ENCODE measurements around the gene RINL.

DNA sequence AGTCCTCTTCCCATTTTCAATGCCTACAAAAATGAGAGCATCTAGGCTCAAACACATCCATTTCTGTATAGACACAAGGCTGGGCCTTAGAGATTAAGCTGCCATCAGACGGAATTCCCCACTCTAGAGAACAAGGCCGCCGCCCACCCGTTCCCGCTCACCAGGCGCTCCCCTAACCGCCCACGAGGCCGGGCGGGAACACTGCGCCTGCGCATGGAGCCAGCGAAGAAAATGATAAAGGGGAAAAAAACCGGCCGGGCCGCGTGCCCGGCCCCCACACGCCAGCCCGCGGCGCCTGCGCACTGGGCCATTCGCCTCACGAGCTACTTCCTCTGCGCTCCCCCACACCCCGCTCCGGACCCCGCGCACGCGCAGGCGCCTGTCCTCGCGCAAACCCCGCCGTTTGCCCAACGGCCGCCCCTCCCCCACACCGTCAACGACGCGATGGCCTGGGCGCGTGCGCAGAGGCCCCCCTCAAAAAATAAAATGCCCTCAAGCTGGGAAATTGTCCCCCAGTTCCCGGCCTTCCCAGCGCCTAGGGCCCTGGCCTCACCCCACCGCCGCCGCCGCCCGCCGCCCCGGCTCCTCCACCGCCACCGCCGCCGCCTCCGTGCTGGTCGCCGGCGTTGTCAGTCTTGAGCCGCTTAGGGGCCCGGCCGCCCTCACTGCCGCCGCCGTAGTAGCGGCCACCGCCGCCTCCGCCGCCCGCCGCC is 28.8 kb downstream of the RINL start:
- TF ChIP-seq, protein P1, sequence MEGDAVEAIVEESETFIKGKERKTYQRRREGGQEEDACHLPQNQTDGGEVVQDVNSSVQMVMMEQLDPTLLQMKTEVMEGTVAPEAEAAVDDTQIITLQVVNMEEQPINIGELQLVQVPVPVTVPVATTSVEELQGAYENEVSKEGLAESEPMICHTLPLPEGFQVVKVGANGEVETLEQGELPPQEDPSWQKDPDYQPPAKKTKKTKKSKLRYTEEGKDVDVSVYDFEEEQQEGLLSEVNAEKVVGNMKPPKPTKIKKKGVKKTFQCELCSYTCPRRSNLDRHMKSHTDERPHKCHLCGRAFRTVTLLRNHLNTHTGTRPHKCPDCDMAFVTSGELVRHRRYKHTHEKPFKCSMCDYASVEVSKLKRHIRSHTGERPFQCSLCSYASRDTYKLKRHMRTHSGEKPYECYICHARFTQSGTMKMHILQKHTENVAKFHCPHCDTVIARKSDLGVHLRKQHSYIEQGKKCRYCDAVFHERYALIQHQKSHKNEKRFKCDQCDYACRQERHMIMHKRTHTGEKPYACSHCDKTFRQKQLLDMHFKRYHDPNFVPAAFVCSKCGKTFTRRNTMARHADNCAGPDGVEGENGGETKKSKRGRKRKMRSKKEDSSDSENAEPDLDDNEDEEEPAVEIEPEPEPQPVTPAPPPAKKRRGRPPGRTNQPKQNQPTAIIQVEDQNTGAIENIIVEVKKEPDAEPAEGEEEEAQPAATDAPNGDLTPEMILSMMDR (conservative IDR thresholded peaks at IDR 0.05; ENCODE audit: low read length), result no peak
- no peak for TF ChIP-seq EZH2phosphoT487 (IDR thresholded peaks at IDR 0.05; ENCODE audit: borderline replicate concordance)

All from Loucy (cell line).